NB4 (cell line): ENCODE results near the gene FAM3D.

Experiments used
- DNase-seq: peaks from one replicate; pipeline ENCODE4 v3.0.0; 2010; ENCODE audit warnings: low read depth
- H3K4me3 ChIP-seq: one replicate; pipeline ENCODE4 v1.5.1; 2011; ENCODE audit warnings: mild to moderate bottlenecking, low read depth, low read length, moderate library complexity
- CTCF ChIP-seq: IDR thresholded peaks from one replicate; pipeline ENCODE4 v1.5.1; 2012; ENCODE audit warnings: low read depth, low read length
- MAX ChIP-seq: IDR thresholded peaks from 2 replicates; pipeline ENCODE4 v1.6.1; 2011; ENCODE audit warnings: low read depth, low read length
- MYC ChIP-seq: IDR thresholded peaks from 2 replicates; pipeline ENCODE4 v1.6.1; 2011; ENCODE audit warnings: low read depth, low read length
- POLR2A ChIP-seq: IDR thresholded peaks from 2 replicates; pipeline ENCODE4 v1.6.1; 2011; ENCODE audit warnings: mild to moderate bottlenecking; ENCODE audit not compliant: insufficient read length; ENCODE audit errors: extremely low read depth

FAM3D gene

GRCh38 chr3:58620421-58620820 lies 46.2 kb downstream of the FAM3D start:
- no peak for DNase-seq
- H3K4me3 ChIP-seq = no peak overlapping the region
- no peak for TF ChIP-seq CTCF

- H3K4me3 ChIP-seq = no peak overlapping the region
- no peak for TF ChIP-seq CTCF
- no peak for TF ChIP-seq MAX
- no peak for TF ChIP-seq MYC
- TF ChIP-seq POLR2A = no peak
- DNase-seq = no peak
Measured at GRCh38 chr3:58617338-58617761, 49.2 kb downstream of the FAM3D start.

- H3K4me3 ChIP-seq = no peak overlapping the region
- TF ChIP-seq CTCF (no peak), MYC (no peak), POLR2A (no peak), MAX (no peak)
- DNase-seq = no peak
Measured at GRCh38 chr3:58613236-58614132, 53.1 kb downstream of the FAM3D start.

- TF ChIP-seq MAX (no peak), POLR2A (no peak), MYC (no peak)
- no peak for DNase-seq
- H3K4me3 ChIP-seq = no peak overlapping the region
Measured at GRCh38 chr3:58612830-58613229, 53.7 kb downstream of the FAM3D start.

GRCh38 chr3:58609990-58610389 lies 56.6 kb downstream of the FAM3D start:
- H3K4me3 ChIP-seq = no peak overlapping the region
- TF ChIP-seq MYC = no peak
- TF ChIP-seq POLR2A = no peak
- no peak for TF ChIP-seq MAX
- no peak for TF ChIP-seq CTCF
- DNase-seq = no peak

GRCh38 chr3:58608648-58609047 lies 57.9 kb downstream of the FAM3D start:
- TF ChIP-seq MAX = no peak
- TF ChIP-seq CTCF = no peak
- no peak for TF ChIP-seq POLR2A
- no peak for TF ChIP-seq MYC
- no peak for DNase-seq
- no peak overlapping the region for H3K4me3 ChIP-seq
